GM12864 (cell line): Measurements from ENCODE around the gene HYAL3.

Experiments
- DNase-seq: peaks from one replicate; pipeline ENCODE4 v3.0.0-alpha.2; 2011; ENCODE audit warnings: low read depth
- H3K4me3 ChIP-seq: 2 replicates; pipeline ENCODE4 v1.5.1; 2011; ENCODE audit warnings: mild to moderate bottlenecking, low read depth, low read length, control low read depth
- TF ChIP-seq, protein P1 (sequence below): IDR thresholded peaks from 2 replicates; pipeline ENCODE4 v1.5.1; 2011; ENCODE audit warnings: low read depth, mild to moderate bottlenecking, moderate library complexity, low read length, control low read depth, inconsistent platforms; ENCODE audit errors: missing control alignments

The HYAL3 gene

GRCh38 chr3:50297896-50298725 lies 1.1 kb downstream of the HYAL3 start:
- peak overlapping the region; percentile 75 for H3K4me3 ChIP-seq
- DNase-seq = no peak
- TF ChIP-seq, protein P1, sequence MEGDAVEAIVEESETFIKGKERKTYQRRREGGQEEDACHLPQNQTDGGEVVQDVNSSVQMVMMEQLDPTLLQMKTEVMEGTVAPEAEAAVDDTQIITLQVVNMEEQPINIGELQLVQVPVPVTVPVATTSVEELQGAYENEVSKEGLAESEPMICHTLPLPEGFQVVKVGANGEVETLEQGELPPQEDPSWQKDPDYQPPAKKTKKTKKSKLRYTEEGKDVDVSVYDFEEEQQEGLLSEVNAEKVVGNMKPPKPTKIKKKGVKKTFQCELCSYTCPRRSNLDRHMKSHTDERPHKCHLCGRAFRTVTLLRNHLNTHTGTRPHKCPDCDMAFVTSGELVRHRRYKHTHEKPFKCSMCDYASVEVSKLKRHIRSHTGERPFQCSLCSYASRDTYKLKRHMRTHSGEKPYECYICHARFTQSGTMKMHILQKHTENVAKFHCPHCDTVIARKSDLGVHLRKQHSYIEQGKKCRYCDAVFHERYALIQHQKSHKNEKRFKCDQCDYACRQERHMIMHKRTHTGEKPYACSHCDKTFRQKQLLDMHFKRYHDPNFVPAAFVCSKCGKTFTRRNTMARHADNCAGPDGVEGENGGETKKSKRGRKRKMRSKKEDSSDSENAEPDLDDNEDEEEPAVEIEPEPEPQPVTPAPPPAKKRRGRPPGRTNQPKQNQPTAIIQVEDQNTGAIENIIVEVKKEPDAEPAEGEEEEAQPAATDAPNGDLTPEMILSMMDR = no peak

- TF ChIP-seq, protein P1 = no peak
- H3K4me3 ChIP-seq = no peak overlapping the region
- no peak for DNase-seq
Observed at GRCh38 chr3:50297384-50297775, 1.8 kb downstream of the HYAL3 start.

GRCh38 chr3:50296721-50297383 lies 2.4 kb downstream of the HYAL3 start:
- H3K4me3 ChIP-seq = no peak overlapping the region
- no peak for DNase-seq
- TF ChIP-seq, protein P1 = no peak

- TF ChIP-seq, protein P1 = no peak
- DNase-seq = no peak
- no peak overlapping the region for H3K4me3 ChIP-seq
Observed at GRCh38 chr3:50295553-50296431, 3.4 kb downstream of the HYAL3 start.

- TF ChIP-seq, protein P1 = no peak
- DNase-seq = no peak
- H3K4me3 ChIP-seq = no peak overlapping the region
Observed at GRCh38 chr3:50294492-50295403, 4.5 kb downstream of the HYAL3 start.

DNA sequence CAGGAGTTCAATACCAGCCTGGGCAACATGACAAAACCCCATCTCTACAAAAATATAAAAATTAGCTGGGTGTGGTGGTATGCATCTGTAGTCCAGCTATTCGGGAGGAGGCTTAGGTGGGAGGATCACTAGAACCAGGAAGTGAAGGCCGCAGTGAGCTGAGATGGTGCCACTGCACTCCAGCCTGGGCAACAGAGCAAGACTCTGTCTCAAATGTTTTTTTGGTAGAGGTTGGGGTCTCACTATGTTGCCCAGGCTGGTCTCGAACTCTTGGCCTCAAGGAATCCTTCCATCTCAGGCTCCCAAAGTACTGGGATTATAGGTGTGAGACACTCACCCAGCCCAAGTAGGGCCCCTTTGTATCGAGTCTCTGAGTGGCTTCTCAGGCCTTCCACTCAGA lies 5.1 kb downstream of the HYAL3 start:
- DNase-seq = no peak
- TF ChIP-seq, protein P1 = no peak
- H3K4me3 ChIP-seq = no peak overlapping the region
